ENCODE measurements around the gene CDC5L.
A peak's percentile ranks its signal among the peaks of the same experiment; 100 is the strongest.
"Not testable (repeated sequence)": the region's sequence is repeated elsewhere in the genome, so short reads cannot be mapped to it uniquely, and the experiment has no call there.

The CDC5L gene

GRCh38 chr6:44341095-44341890 lies 46.2 kb upstream of the CDC5L start:
- no peaks in the 10 kb centered on the region for H3K9me3 ChIP-seq (ENCODE audit: insufficient read depth, low read depth, low read length)

DNA sequence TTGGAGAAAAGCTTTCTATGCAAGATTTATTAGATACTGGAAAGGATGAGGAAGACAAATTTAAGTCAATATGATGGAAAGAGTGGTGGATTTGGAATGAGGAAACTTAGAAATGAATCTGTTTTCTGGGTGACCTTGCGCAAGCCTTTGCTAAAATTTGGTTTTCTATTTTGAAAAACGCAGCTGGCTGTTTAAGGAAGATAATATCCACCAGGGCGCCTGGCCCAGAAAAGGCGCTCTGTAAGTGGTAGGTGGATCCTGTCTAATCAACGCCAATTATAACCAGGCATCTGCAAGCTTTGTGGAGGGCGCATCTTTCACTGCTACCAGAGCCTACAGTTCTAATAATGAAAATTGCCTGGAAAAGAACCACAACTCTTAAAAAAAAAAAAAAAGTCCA lies 45.5 kb upstream of the CDC5L start:
- H3K9ac ChIP-seq (ENCODE audit: low read length): no peak overlapping the region
- H4K12ac ChIP-seq (ENCODE audit: low read depth, low read length): no peak overlapping the region
- no peaks in the 10 kb centered on the region for H3K9me3 ChIP-seq (ENCODE audit: insufficient read depth, low read depth, low read length)
- no peak overlapping the region for H3K4me2 ChIP-seq (ENCODE audit: low read length)
- H3K18ac ChIP-seq (ENCODE audit: low read length): no peak overlapping the region
- H2BK5ac ChIP-seq (ENCODE audit: low read depth, low read length, poor library complexity): no peak overlapping the region
- H3K14ac ChIP-seq (ENCODE audit: low read length): no peak overlapping the region
- peaks cover 3% of the 10 kb centered on the region for H3K27me3 ChIP-seq (ENCODE audit: insufficient read depth, low read length)
- H3K4ac ChIP-seq (ENCODE audit: low read depth, low read length): no peak overlapping the region
- H4K91ac ChIP-seq (ENCODE audit: low read depth, low read length): no peak overlapping the region
- no peaks in the 10 kb centered on the region for H3K79me2 ChIP-seq (ENCODE audit: control insufficient read depth, insufficient read depth, low read length, poor library complexity)
- WGBS (ENCODE audit: extremely low coverage, insufficient coverage, insufficient read length): no CpG with 5 or more reads among the region's 6 CpGs
- H2AFZ ChIP-seq (ENCODE audit: insufficient read depth, low read length, poor library complexity): no peak overlapping the region
- H3K23ac ChIP-seq (ENCODE audit: low read length): no peak overlapping the region
- no peak overlapping the region for H2BK12ac ChIP-seq (ENCODE audit: low read length)
- no peak overlapping the region for H2BK120ac ChIP-seq (ENCODE audit: insufficient read depth, low read length, poor library complexity)
- no peak for DNase-seq
- H3K79me1 ChIP-seq (ENCODE audit: low read length): no peaks in the 10 kb centered on the region
- H2AK5ac ChIP-seq (ENCODE audit: low read length): no peak overlapping the region
- no peaks in the 10 kb centered on the region for H3K4me1 ChIP-seq (ENCODE audit: control insufficient read depth in 1 of 2, insufficient read depth in 2 of 2, low read length in 2 of 2)
- no peak overlapping the region for H4K8ac ChIP-seq (ENCODE audit: low read depth, low read length)
- H3K36me3 ChIP-seq (ENCODE audit: control insufficient read depth in 1 of 2, insufficient read depth in 2 of 2, low read length in 2 of 2): no peaks in the 10 kb centered on the region
- no peak overlapping the region for H3K27ac ChIP-seq (ENCODE audit: low read depth, low read length)
- H3K4me3 ChIP-seq (ENCODE audit: low read depth, low read length): no peak overlapping the region

More at GRCh38 chr6:44341095-44341890, 46.2 kb upstream of the CDC5L start:
- no peak overlapping the region for H3K27ac ChIP-seq (ENCODE audit: low read depth, low read length)
- no peak overlapping the region for H2BK120ac ChIP-seq (ENCODE audit: insufficient read depth, low read length, poor library complexity)
- no peak overlapping the region for H4K8ac ChIP-seq (ENCODE audit: low read depth, low read length)
- no peak overlapping the region for H3K9ac ChIP-seq (ENCODE audit: low read length)
- no peaks in the 10 kb centered on the region for H3K79me2 ChIP-seq (ENCODE audit: control insufficient read depth, insufficient read depth, low read length, poor library complexity)
- H2BK5ac ChIP-seq (ENCODE audit: low read depth, low read length, poor library complexity): no peak overlapping the region
- no peak overlapping the region for H4K91ac ChIP-seq (ENCODE audit: low read depth, low read length)
- H2AK5ac ChIP-seq (ENCODE audit: low read length): no peak overlapping the region
- no peak overlapping the region for H3K18ac ChIP-seq (ENCODE audit: low read length)
- no peak overlapping the region for H2AFZ ChIP-seq (ENCODE audit: insufficient read depth, low read length, poor library complexity)
- no peak overlapping the region for H4K12ac ChIP-seq (ENCODE audit: low read depth, low read length)
- H3K4me2 ChIP-seq (ENCODE audit: low read length): no peak overlapping the region
- H3K4me1 ChIP-seq (ENCODE audit: control insufficient read depth in 1 of 2, insufficient read depth in 2 of 2, low read length in 2 of 2): no peaks in the 10 kb centered on the region
- DNase-seq: no peak
- H3K36me3 ChIP-seq (ENCODE audit: control insufficient read depth in 1 of 2, insufficient read depth in 2 of 2, low read length in 2 of 2): no peaks in the 10 kb centered on the region
- WGBS (ENCODE audit: extremely low coverage, insufficient coverage, insufficient read length): no CpG with 5 or more reads among the region's 8 CpGs
- H3K14ac ChIP-seq (ENCODE audit: low read length): no peak overlapping the region
- no peaks in the 10 kb centered on the region for H3K79me1 ChIP-seq (ENCODE audit: low read length)
- no peak overlapping the region for H2BK12ac ChIP-seq (ENCODE audit: low read length)
- no peak overlapping the region for H3K4me3 ChIP-seq (ENCODE audit: low read depth, low read length)
- no peak overlapping the region for H3K23ac ChIP-seq (ENCODE audit: low read length)
- H3K27me3 ChIP-seq (ENCODE audit: insufficient read depth, low read length): peaks cover 3% of the 10 kb centered on the region
- H3K4ac ChIP-seq (ENCODE audit: low read depth, low read length): no peak overlapping the region

GRCh38 chr6:44342489-44342888 lies 45.0 kb upstream of the CDC5L start, which contains the start of gene SPATS1:
Gene SPATS1 (plus strand): TSS chr6:44342650. CDS start chr6:44343096, 446 bp downstream.
- Histone ChIP-seq H3K23ac (ENCODE audit: low read length) (no peak within 1 kb of the TSS), H2BK12ac (ENCODE audit: low read length) (no peak within 1 kb of the TSS), H2AFZ (ENCODE audit: insufficient read depth, low read length, poor library complexity) (no peak within 1 kb of the TSS)

GRCh38 chr6:44346818-44347217 lies 40.7 kb upstream of the CDC5L start:
- H4K12ac ChIP-seq (ENCODE audit: low read depth, low read length); H2BK120ac ChIP-seq (ENCODE audit: insufficient read depth, low read length, poor library complexity); H3K23ac ChIP-seq (ENCODE audit: low read length); H3K4me1 ChIP-seq (ENCODE audit: control insufficient read depth in 1 of 2, insufficient read depth in 2 of 2, low read length in 2 of 2); H3K9me3 ChIP-seq (ENCODE audit: insufficient read depth, low read depth, low read length); H2AFZ ChIP-seq (ENCODE audit: insufficient read depth, low read length, poor library complexity); H3K18ac ChIP-seq (ENCODE audit: low read length); H3K9ac ChIP-seq (ENCODE audit: low read length); H3K4ac ChIP-seq (ENCODE audit: low read depth, low read length); H4K8ac ChIP-seq (ENCODE audit: low read depth, low read length); H3K14ac ChIP-seq (ENCODE audit: low read length); H3K79me1 ChIP-seq (ENCODE audit: low read length); H2AK5ac ChIP-seq (ENCODE audit: low read length); H3K79me2 ChIP-seq (ENCODE audit: control insufficient read depth, insufficient read depth, low read length, poor library complexity); H4K91ac ChIP-seq (ENCODE audit: low read depth, low read length); H2BK12ac ChIP-seq (ENCODE audit: low read length); H3K36me3 ChIP-seq (ENCODE audit: control insufficient read depth in 1 of 2, insufficient read depth in 2 of 2, low read length in 2 of 2); H3K27ac ChIP-seq (ENCODE audit: low read depth, low read length); H3K27me3 ChIP-seq (ENCODE audit: insufficient read depth, low read length); H3K4me2 ChIP-seq (ENCODE audit: low read length); H3K4me3 ChIP-seq (ENCODE audit: low read depth, low read length); H2BK5ac ChIP-seq (ENCODE audit: low read depth, low read length, poor library complexity); DNase-seq: not testable (repeated sequence)
- WGBS (ENCODE audit: extremely low coverage, insufficient coverage, insufficient read length): no CpG with 5 or more reads among the region's 4 CpGs

More at GRCh38 chr6:44342489-44342888, 45.0 kb upstream of the CDC5L start, which contains the start of gene SPATS1:
- H3K18ac ChIP-seq (ENCODE audit: low read length): no peak within 1 kb of the TSS
- peak within 1 kb of the TSS; percentile 12 for H4K12ac ChIP-seq (ENCODE audit: low read depth, low read length)
- H2BK5ac ChIP-seq (ENCODE audit: low read depth, low read length, poor library complexity): no peak within 1 kb of the TSS
- H4K91ac ChIP-seq (ENCODE audit: low read depth, low read length): no peak within 1 kb of the TSS
- no CpG with 5 or more reads among the region's 31 CpGs for WGBS (ENCODE audit: extremely low coverage, insufficient coverage, insufficient read length)
- H4K8ac ChIP-seq (ENCODE audit: low read depth, low read length): no peak within 1 kb of the TSS
- H3K27me3 ChIP-seq (ENCODE audit: insufficient read depth, low read length): peaks cover 3% of the 10 kb centered on the region
- H3K4me1 ChIP-seq (ENCODE audit: control insufficient read depth in 1 of 2, insufficient read depth in 2 of 2, low read length in 2 of 2): no peaks in the 10 kb centered on the region
- H3K79me1 ChIP-seq (ENCODE audit: low read length): no peaks in the 10 kb centered on the region
- no peak within 1 kb of the TSS for H3K4me2 ChIP-seq (ENCODE audit: low read length)
- H2BK120ac ChIP-seq (ENCODE audit: insufficient read depth, low read length, poor library complexity): no peak within 1 kb of the TSS
- no peak within 1 kb of the TSS for H3K27ac ChIP-seq (ENCODE audit: low read depth, low read length)
- H2AK5ac ChIP-seq (ENCODE audit: low read length): no peak within 1 kb of the TSS
- no peak within 1 kb of the TSS for H3K9ac ChIP-seq (ENCODE audit: low read length)
- H3K14ac ChIP-seq (ENCODE audit: low read length): no peak within 1 kb of the TSS
- DNase-seq: no peak
- no peaks in the 10 kb centered on the region for H3K79me2 ChIP-seq (ENCODE audit: control insufficient read depth, insufficient read depth, low read length, poor library complexity)
- no peaks in the 10 kb centered on the region for H3K9me3 ChIP-seq (ENCODE audit: insufficient read depth, low read depth, low read length)
- no peaks in the 10 kb centered on the region for H3K36me3 ChIP-seq (ENCODE audit: control insufficient read depth in 1 of 2, insufficient read depth in 2 of 2, low read length in 2 of 2)
- H3K4me3 ChIP-seq (ENCODE audit: low read depth, low read length): no peak within 1 kb of the TSS
- no peak within 1 kb of the TSS for H3K4ac ChIP-seq (ENCODE audit: low read depth, low read length)

Data from trophoblast cell (in vitro differentiated cells and primary cell).